HG03442 (cell line): ENCODE results near the gene MORN4.
"Not testable (repeated sequence)": the region's sequence is repeated elsewhere in the genome, so short reads cannot be mapped to it uniquely, and the experiment has no call there.

Experiments used
- ATAC-seq: cut with Tn5 transposase; IDR thresholded peaks from one replicate; pipeline ENCODE4 v1.9.1; 2021; ENCODE audit warnings: mild to moderate bottlenecking, moderate library complexity; ENCODE audit not compliant: unreplicated experiment

Gene MORN4

DNA sequence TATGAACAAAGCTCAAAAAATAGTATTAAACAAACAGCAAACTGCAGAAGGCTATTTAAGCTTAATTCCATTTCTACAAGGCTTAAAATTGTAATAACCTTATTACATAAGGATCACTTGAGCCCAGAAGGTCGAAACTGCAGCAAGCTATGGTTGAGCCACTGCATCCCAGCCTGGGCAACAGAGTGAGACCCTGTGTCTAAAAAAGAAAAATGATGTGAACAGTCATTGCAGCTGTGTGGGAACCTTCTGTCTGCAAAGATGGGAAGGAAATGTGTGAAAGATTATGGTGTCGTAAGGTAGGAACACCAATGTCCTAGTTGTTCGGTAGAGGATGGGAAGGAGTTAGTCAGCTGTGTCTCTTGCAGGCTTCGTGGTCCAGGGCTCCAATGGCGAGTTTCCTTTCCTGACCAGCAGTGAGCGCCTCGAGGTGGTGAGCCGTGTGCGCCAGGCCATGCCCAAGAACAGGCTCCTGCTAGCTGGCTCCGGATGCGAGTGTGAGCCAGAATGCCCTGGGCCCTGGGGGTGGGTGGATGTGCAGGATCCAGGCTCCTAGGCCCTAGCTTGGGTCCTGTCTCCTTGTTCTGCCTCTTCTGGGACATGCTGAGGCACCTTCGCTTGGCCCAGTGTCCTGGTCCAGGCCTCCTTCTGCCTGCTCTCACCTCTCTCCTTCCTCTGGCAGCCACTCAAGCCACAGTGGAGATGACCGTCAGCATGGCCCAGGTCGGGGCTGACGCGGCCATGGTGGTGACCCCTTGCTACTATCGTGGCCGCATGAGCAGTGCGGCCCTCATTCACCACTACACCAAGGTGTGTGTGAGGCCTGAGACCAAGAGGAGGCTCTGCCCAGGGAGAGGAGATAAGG lies 34.7 kb downstream of the MORN4 start:
- no peak for ATAC-seq

DNA sequence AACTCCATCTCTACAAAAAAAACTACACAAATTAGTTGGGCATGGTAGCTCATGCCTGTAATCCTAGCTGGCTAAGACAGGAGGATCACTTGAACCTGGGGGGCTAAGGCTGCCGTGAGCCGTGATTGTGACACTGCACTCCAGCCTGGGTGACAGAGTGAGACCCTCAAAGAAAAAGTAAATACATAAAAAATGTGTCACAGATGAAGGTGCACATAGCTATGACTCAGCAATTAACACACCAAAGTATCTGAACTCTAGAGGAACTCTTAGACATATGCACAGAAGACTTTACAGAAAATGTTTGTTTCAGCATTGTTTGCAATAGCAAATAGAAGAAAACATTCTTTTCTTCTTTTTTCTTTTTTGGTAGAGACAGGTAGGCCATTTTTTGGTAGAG lies 35.5 kb downstream of the MORN4 start:
- ATAC-seq: no peak

DNA sequence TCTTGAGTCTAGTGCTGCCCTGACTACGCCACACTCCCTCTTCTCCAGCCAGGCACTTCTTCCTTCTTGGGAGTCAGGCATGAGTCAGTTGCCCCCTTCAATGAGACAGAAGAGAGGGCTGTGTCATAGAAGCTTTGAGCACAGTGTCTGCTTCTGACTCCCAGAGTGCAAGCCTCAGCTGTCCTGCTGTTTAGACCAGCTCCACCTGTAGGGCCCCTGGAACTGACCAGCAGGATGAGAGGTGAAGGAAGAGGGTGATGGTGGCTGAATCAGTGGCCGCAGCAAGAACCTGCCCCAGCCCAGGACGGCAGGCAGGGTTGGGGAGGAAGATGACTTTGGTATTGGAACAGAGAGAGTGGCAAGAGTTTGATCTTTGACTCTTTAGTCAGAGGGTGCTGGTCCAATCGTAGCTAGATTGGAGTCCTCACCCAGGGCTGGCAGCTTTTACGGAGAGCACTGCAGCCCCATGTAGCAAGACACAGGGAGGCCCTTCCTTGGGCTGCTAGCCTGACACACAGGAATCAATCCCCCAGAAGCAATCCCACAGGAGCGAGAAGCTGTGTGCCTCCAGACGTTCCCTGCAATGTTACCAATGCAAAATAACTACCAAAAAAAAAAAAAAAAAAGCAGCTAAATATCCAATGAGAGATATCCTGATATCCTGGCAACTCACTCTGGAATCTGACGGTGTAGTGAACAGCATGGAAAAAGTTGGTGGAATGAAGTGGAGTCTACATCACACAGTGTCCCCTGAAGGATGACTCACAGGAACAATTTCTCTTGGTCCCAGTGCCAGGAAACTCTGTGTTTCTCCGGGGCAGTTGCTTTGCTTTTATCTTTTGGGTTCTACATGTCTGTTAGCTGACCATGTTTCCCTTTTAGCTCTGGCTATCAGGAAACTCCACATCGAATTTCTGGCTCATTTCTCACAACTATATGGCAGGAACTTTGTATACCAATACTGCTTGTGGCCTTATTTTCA lies 36.9 kb downstream of the MORN4 start:
- no peak for ATAC-seq

DNA sequence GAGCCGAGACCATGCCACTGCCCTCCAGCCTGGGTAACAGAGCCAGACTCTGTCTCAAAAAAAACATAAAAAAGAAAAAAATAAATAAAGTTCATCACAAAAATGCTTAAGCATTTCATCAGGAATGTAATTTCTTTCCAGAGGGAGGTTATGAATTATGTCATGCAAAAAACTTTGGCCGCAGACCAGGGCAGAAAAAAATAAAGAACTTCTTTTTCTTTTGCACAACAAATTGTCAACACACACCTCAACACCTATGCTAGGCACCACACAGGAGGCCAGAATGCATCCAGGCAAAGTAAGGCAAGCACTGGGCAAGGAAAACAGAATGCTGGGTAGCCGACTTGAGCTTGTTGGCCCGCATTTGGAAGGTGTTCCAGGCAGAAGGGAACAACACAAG lies 39.9 kb downstream of the MORN4 start:
- no peak for ATAC-seq

DNA sequence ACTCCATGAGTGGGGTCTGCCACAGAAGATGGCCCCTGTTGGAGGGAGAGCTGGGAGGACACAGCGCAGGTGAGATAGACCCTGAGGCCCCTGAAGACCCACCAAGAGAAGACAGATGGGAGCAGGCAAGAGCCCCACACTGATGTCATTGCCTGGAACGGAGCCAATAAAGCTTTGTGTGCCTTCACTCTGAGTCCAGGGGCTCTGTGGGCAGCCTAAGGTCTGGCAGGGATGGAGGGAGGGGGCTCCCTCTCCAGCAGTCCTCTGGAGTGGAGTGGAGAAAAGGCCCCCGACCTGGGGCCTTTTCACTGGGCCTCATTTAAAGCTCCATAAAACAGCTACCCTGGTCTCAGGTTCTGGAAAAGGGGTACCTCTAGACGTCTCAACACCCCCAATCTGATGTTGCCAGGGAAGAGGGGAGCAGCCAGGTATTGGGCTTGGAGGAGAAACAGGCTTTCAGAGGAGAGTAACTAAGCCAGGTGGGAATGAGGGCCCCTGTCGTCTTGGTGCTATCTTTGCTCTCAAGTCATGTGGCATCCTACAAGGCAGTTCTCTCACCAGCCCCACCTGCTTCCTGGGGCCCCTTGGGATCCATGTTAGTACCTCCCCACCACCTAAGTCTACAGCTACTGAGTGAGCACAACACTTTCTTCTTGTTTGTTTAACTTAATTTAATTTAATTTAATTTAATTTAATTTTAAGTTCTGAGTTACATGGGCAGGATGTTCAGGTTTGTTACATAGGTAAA lies 42.4 kb downstream of the MORN4 start:
- ATAC-seq: no peak

DNA sequence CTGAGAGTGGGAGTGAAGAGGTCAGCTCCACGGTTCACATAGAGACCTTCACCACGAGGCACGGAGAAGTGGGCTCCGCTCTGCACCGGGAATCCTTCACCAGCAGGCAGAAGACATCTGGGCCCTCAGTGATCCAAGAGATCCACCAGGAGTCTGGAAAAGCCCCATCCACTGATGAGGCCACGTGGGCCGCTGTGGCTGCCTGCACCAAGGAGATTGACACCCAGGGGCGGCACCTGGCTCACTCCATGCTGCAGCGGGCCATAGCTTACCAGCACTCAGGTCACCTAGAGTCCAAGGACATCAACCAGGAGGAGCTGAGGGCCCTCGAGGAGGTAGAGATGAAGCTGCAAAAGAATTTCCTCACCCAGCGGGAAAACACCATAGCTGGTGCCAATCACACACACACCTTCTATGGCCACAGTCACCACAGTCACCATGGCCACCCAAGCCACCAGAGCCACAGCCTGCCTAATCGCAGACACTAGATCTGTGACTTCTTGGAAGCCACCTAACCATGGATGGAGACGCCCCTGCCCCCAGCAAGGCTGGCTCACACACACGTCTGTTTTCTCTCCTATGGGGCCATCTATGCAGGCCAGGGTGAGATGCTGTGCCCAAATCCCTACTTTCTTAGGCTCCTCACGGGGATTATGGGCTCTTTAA lies 43.1 kb downstream of the MORN4 start:
- no peak for ATAC-seq

GRCh38 chr10:97589479-97589878 lies 43.8 kb downstream of the MORN4 start, which contains the start of gene C10orf62:
C10orf62 (plus strand) TSS chr10:97589721; CDS start chr10:97589898, 177 bp downstream.
- ATAC-seq: no peak

DNA sequence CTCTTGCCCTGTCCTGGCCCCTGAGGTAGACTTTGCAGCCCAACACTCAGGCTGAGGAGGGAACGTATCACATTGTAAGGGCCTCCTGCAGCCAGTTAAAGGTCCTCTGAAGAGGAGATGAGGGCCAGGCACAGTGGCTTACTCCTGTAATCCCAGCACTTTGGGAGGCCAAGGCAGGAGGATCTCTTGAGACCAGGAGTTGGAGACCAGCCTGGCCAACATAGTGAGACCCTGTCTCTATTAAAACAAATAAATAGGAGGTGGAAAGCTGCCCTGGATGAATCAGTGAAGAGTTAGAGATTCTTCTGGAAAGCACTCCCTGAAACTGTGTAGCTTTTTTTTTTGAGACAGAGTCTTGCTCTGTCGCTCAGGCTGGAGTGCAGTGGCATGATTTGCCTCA lies 46.1 kb downstream of the MORN4 start:
- ATAC-seq: no peak

DNA sequence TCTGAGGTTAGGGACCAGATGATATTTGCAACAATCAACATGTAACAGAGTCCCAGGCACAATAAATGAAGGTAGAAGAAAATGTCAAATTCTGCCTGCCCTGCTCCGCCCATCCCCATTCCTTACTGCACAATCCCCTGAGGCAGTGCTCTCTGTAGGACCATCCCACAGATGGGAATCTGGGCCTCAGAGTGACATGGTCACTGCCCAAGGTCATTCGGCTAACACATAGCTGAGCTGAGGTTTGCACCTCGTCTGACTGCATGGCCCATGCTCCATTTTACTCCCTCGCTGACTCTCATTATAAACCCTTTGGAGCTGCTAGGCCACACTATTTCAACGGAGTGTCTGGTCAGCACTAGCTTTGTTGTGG lies 47.9 kb downstream of the MORN4 start:
- no peak for ATAC-seq

DNA sequence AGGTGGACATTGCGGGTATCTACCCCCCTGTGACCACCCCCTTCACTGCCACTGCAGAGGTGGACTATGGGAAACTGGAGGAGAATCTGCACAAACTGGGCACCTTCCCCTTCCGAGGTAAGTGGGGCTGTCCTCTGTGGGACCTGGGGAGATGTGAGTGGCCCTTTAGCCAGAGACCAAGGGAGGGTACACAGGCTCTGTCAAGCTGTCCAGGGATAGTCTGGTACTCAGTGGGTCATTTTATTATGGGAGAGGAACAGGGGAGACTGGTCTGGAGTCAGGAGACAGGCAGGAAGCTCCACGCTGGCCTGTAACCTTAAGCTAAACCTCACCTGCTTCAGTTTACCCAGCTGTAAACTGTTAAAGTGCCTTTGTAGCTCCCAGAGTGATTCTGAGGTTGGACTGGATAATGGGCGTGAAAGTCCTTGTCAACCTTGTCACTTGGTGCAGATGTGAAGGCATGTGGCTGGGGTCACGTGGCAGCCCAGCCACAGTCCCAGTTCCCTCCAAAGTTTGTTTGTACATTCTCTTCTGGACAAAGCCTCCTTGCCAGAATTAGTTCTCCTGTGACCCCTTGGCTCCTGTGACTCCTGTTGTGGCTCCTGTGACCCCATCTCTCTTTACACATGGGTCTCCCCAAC lies 48.4 kb downstream of the MORN4 start:
- ATAC-seq: no peak

DNA sequence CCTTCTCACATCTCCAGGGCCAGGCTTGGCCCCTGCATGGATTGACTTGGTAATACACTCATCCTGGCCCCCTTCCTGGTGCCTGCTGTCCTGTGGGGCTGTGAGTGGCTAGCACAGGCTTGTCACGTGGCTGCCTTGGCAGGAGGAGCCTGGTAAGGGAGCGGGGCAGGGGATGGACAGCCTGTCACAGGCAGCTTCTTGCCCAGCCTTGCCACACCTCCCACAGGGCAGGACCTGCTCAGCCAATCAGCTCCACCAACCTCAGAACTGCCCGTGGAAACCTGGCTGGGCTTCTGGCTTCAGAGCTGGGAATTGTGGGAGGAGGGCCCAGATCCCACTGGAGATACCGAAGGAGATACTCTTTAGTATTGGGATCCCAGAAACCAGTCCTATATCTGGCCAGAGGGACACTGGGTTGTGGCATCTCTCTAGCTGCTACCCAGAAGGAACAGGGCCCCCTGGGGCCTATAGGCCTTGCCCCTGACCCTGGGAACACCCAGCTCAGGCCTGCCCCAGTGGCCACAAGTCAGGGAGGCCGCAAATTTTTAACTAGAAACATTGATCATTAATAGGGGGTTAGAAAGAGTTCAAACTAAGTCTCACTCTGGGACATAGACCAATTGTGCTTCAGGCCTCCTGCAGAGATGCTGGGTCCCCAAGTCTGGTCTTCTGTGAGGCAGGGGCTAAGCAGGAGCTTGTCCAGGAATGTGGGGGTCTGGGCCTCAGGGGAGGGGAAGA lies 49.1 kb downstream of the MORN4 start, which contains the start of gene HOGA1:
Gene HOGA1, plus strand, starts transcription at position 330 of the 738 bp plus-strand sequence. Its CDS starts 315 bp downstream, at position 645.
- no peak for ATAC-seq

DNA sequence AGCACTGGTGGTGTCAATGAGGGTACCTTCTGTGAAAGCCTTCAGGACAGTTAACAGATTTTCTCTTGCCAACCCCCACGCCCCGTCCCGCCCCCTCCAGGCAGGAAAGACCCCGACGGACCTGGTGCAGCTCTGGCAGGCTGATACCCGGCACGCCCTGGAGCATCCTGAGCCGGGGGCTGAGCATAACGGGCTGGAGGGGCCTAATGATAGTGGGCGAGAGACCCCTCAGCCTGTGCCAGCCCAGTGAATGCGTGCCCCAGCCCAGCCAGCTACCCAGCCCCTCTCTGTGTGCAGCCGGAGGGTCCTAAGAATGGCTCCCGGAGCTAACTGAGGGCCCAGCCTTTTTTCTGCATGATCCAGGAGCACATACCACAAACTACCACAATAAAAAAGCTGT lies 49.8 kb downstream of the MORN4 start:
- ATAC-seq: no peak

GRCh38 chr10:97582169-97582568 lies 51.1 kb downstream of the MORN4 start:
- ATAC-seq: no peak

- ATAC-seq: no peak
These were observed 52.6 kb downstream of the MORN4 start for GRCh38 chr10:97580421-97581367.

DNA sequence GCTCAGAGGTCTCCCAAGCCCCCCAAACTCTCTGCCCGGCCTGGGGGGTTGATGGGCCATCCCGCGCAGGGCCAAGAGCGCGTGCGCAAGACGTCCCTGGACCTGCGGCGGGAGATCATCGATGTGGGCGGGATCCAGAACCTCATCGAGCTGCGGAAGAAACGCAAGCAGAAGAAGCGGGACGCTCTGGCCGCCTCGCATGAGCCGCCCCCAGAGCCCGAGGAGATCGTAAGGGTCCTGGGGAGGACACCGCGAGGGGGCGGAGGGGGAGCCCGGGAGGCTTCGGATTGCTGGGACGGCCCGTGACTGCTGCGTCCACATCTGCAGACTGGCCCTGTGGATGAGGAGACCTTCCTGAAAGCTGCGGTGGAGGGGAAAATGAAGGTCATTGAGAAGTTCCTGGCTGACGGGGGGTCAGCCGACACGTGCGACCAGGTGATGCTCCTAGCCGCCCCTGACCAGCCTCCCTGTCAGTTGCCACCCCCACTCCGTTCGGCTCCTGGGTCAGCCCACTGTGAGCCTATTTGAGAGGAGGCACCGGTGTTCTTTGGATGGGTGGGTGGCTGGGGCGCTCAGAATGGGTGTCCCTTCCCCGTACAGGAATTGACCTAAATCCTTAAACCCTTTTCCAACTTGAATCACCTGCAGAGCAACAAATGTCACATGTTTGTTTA lies 55.0 kb downstream of the MORN4 start:
- no peak for ATAC-seq

DNA sequence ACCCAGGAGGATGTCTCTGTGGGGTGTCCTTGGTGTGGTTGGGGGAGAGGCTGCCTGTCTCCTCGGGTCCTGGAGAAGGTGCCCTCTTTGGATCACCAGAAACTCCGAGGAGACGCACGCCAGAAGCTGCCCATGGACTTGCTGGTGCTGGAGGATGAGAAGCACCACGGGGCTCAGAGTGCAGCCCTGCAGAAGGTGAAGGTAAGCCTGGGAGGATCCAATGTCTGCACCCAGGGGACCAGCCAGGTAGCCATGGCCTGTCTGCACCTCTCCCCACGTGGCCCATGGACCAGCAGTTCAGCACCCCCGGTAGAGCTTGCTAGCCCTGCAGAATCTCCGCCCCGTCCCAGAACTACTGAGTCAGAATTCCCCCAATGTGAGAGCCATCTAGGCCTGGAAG lies 55.6 kb downstream of the MORN4 start:
- ATAC-seq: no peak

GRCh38 chr10:97576487-97576886 lies 56.8 kb downstream of the MORN4 start:
- not testable (repeated sequence) for ATAC-seq
